NCI-H526 treated with DMSO at 0.1 percent for 48 hours (cell line): ENCODE measurements around the gene VSX2.
"Not testable (repeated sequence)": the region's sequence is repeated elsewhere in the genome, so short reads cannot be mapped to it uniquely, and the experiment has no call there.

Source experiments
- DNase-seq: peaks from one replicate; lab custom pipeline; 2025; lab: John Stamatoyannopoulos, UW

Gene VSX2

GRCh38 chr14:74259513-74259912 is 20.3 kb downstream of the VSX2 start:
- DNase-seq = no peak

GRCh38 chr14:74260525-74261233 is 21.4 kb downstream of the VSX2 start:
- DNase-seq = no peak

- DNase-seq = no peak
Observed at GRCh38 chr14:74261288-74261687, 22.0 kb downstream of the VSX2 start.

GRCh38 chr14:74262076-74262475 is 22.8 kb downstream of the VSX2 start:
- no peak for DNase-seq

GRCh38 chr14:74263181-74263580 is 23.9 kb downstream of the VSX2 start:
- DNase-seq = no peak

- no peak for DNase-seq
Observed at GRCh38 chr14:74263921-74264320, 24.7 kb downstream of the VSX2 start.

- DNase-seq = no peak
Observed at GRCh38 chr14:74265301-74265965, 26.2 kb downstream of the VSX2 start.

GRCh38 chr14:74267588-74267987 is 28.3 kb downstream of the VSX2 start:
- DNase-seq = no peak

- not testable (repeated sequence) for DNase-seq
Observed at GRCh38 chr14:74270382-74271177, 31.3 kb downstream of the VSX2 start.

- DNase-seq = no peak
Observed at GRCh38 chr14:74271365-74271764, 32.1 kb downstream of the VSX2 start.

- DNase-seq = no peak
Observed at GRCh38 chr14:74275241-74275841, 36.1 kb downstream of the VSX2 start.

GRCh38 chr14:74278080-74278479 is 38.8 kb downstream of the VSX2 start:
- DNase-seq = no peak

- no peak for DNase-seq
Observed at GRCh38 chr14:74281069-74281468, 41.8 kb downstream of the VSX2 start.

GRCh38 chr14:74286736-74287135 is 47.5 kb downstream of the VSX2 start:
- DNase-seq = no peak

- DNase-seq = no peak
Observed at GRCh38 chr14:74289801-74290200, 50.6 kb downstream of the VSX2 start.

- DNase-seq = no peak
Observed at GRCh38 chr14:74290415-74290814, 51.2 kb downstream of the VSX2 start.

GRCh38 chr14:74292061-74292460 is 52.8 kb downstream of the VSX2 start:
- DNase-seq = no peak

- no peak for DNase-seq
Observed at GRCh38 chr14:74293606-74294005, 54.4 kb downstream of the VSX2 start.

- DNase-seq = no peak
Observed at GRCh38 chr14:74296037-74296467, 56.8 kb downstream of the VSX2 start.

- DNase-seq = no peak
Observed at GRCh38 chr14:74297986-74298385, 58.7 kb downstream of the VSX2 start.

GRCh38 chr14:74299061-74299545 is 59.9 kb downstream of the VSX2 start:
- no peak for DNase-seq

GRCh38 chr14:74301594-74302151 is 62.4 kb downstream of the VSX2 start:
- no peak for DNase-seq
